ENCODE measurements around the gene ANKRD1.

The ANKRD1 gene

GRCh38 chr10:90935581-90936275 lies 14.8 kb upstream of the ANKRD1 start:
- ATAC-seq, result no peak
- no peak for DNase-seq

GRCh38 chr10:90930971-90931871 lies 10.3 kb upstream of the ANKRD1 start:
- ATAC-seq (no peak), DNase-seq (no peak)

- DNase-seq (no peak), ATAC-seq (no peak)
Measured at GRCh38 chr10:90930070-90930837, 9.4 kb upstream of the ANKRD1 start.

DNA sequence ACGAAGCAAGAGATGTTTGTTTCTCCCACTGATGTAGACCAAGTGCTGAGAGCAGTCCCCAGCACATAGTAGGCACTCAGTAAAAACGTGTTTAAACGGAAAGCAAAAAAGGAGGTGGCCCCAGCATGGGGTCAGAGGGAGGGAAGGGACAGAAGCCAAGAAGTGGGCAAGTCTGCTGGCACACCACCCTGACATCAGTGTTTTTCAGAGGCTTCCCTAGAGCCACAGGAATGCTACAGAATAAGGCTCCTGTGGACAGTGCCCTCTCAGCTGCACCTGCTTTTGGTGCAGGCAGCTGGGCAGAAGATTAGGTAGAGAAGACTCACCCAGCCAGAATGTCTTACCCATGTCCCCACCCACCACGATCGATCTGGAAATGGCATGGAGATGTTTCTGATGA lies 8.3 kb upstream of the ANKRD1 start:
- DNase-seq, result no peak

GRCh38 chr10:90927293-90927692 lies 6.4 kb upstream of the ANKRD1 start:
- no peak for DNase-seq
- ATAC-seq, result no peak

More for the DNA sequence above, 8.3 kb upstream of the ANKRD1 start:
- no peak for ATAC-seq

- ATAC-seq (no peak), DNase-seq (no peak)
Measured at GRCh38 chr10:90925079-90926029, 4.5 kb upstream of the ANKRD1 start.

- DNase-seq (no peak), ATAC-seq (no peak)
Measured at GRCh38 chr10:90924552-90924951, 3.7 kb upstream of the ANKRD1 start.

DNA sequence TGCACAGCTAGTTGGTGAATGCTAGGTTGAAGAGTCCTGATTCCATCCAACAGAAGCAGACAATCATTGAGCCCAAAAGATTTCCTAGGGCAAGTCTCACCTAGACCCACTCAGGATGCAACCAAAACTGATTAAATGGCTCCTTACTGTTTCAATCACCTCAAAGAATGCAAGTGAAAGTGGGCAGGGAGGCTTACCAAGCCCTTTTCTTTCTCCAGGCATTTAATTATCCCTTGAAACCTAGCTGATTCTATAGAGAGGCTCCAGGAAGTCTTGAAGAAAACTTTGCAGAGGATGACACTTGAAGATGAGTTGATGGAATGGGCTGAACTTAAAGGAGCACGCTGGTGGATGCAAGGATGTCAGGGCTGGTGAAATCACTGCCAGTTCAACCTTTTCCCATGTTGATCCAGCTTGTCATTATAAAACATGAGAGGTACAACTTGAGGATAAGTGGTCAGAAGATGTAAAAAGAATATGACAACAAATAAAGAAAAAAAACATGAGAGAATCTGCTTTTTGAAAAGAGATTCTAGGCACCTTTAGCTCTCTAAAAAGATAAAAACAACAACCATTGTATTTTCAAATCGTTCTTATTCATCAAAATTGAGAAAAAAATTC lies 2.3 kb upstream of the ANKRD1 start:
- DNase-seq, result no peak
- no peak for ATAC-seq

- no peak for ATAC-seq
Measured at GRCh38 chr10:90921906-90922305, 1.0 kb upstream of the ANKRD1 start.

DNA sequence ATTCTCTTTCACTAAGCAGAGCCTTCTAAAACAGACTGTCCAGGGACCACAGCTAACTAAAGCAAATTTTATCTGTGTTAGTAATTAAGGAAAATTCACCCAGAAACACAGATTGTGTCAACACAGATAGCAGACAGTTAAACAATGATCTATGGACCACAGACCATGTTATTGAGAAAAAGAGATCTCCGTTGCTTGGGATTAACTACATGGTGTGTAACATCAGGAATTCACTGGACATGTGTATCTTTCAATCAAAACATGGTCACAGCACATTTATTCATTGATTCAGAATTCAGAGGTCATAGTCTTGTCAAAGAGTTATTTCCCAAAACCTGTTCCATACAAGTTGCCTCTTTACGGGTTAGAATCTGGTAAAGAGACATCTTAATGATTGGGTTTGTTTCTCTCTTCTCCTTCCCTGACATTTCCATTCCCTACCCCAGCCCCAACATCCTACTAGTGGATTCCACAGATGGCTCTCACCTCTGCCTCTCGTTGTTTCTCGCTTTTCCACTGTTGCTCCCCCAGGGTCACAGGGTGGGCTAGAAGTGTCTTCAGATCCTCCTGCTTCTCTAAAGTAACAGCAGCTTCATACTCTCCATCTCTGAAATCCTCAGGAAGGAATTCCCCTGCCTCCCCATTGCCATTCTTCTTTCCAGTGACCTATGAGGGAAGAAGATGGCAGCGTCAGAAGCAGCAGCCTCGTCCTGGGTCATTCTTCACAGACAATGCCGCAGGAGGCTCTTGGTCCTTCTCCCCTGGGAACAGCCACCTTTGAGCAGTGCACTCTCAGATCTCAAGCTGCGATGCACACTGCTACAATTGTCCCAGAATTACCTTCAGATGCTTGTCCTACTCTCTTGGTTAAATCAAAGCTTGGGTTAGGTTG lies 958 bp downstream of the ANKRD1 start:
- DNase-seq (no peak), ATAC-seq (no peak)

More at GRCh38 chr10:90921906-90922305, 1.0 kb upstream of the ANKRD1 start:
- DNase-seq, result no peak

GRCh38 chr10:90917968-90918318 lies 2.9 kb downstream of the ANKRD1 start:
- ATAC-seq (no peak), DNase-seq (no peak)

DNA sequence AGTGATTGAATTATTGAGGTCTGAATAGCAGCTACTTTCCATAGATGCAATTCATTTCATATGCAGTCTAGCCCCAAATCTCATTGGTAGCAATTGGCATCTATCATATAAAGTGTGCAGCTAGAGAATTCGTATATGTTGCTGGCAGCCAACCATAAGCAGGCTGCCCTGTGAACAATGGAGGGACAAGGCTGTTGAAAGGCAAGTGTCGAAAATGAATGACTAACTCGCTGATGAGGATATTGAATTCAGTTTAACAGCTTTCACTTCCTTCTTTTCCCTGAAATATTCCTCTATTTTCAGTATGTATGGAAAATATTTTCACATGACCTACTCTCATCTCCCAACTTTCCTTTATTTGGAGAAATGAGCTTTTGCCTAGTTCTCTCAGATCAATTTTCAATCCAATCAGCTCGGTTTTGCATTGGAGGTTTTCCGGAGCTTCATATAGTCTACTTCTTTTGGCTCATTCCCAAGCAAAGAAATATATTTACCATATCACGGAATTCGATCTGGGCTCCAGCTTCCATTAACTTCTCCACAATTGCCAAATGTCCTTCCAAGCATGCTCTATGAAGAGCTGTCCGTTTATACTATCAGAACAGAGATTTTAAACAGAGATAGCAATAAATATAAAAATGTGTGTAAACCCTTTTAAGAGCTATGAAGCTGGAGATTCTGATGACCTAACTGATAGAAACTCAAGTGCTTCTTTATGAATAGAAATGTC lies 3.5 kb downstream of the ANKRD1 start:
- ATAC-seq (no peak), DNase-seq (no peak)

- no peak for ATAC-seq
- no peak for DNase-seq
Measured at GRCh38 chr10:90916392-90917237, 4.3 kb downstream of the ANKRD1 start.

DNA sequence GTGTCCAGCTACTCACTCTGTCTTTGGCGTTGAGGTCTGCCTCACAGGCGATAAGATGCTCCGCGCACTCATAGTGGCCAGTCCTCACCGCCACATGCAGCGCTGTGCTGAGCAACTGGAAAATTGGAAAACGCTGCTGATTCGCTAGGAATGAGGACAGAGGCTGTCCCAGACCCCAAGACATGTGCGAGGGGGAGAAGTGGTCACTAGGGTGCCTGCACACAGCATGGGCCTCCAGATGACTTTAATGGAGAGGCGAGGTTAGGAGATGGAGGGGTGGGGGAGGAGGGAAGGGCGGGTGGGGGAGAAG lies 5.2 kb downstream of the ANKRD1 start:
- ATAC-seq, result no peak
- no peak for DNase-seq

GRCh38 chr10:90914992-90915765 lies 5.7 kb downstream of the ANKRD1 start:
- ATAC-seq (no peak), DNase-seq (no peak)

DNA sequence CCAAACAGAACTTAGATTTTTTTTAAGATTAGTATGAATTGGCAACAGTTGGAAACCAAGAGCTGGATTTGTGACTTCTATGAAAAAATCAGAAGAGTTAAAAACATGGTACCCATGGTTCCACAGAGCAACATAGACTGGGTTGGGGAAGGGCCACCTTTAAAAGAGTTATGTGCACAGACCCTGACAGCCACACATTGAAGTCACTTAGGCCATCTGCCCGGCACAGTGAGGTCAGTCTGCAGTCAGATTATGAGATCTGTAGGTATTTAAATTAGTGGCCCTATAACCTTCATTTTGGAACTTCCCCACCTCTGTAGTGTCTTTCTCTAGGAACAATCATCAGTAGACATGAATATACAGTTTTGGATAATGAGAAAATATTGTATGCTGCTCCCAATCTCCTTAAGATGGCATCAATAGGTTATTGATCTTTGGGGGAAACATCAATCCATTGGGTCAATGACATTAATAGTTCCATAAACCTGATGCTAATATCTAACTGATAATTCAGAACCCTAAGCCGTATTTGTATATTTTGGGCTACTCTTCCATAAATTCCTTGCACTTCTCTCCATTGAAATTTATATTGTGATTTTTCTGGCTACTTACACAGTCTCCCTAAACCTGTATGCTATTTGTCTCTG lies 7.0 kb downstream of the ANKRD1 start:
- ATAC-seq, result no peak

GRCh38 chr10:90912854-90913479 lies 7.9 kb downstream of the ANKRD1 start:
- ATAC-seq, result no peak
- no peak for DNase-seq

More for the DNA sequence above, 7.0 kb downstream of the ANKRD1 start:
- no peak for DNase-seq

Measured in stimulated activated naive CD8-positive, alpha-beta T cell treated with anti-CD3 and anti-CD28 coated beads, Interleukin-15, Interleukin-2, amounts not matched to agents 100 U/mL and 50 U/mL, for 24 hours (primary cell).